AG08395 (cell line): ENCODE results near the gene HERC6.
"Not testable (repeated sequence)": the region's sequence is repeated elsewhere in the genome, so short reads cannot be mapped to it uniquely, and the experiment has no call there.

ENCODE experiments used
- DNase-seq: peaks from one replicate; pipeline ENCODE4 v3.0.0; 2012; ENCODE audit warnings: mixed read lengths, low spot score

HERC6 gene

GRCh38 chr4:88447371-88448095 lies 68.9 kb downstream of the HERC6 start:
- no peak for DNase-seq

DNA sequence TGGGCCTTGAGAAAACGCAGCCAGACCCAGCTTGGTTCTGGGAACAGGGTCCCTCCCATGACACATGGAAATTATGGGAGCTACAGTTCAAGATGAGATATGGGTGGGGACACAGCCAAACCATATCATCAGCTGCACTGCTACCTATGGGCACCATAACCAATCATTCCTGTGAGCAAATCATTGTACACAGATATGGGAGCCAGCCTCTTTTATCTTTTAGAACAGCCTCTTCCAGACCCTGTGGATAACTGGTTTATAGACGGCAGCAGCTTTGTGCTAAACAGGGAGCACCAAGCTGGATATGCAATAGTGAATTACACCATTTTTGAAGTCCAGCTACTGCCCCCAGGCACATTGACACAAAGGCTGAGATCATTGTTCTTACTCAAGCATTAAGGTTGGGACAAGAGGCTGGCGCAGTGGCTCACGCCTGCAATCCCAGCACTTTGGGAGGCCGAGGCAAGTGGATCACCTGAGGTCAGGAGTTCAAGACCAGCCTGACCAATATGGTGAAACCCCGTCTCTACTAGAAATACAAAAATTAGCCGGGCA lies 69.6 kb downstream of the HERC6 start:
- not testable (repeated sequence) for DNase-seq

- no peak for DNase-seq
Observed at GRCh38 chr4:88448889-88449288, 70.2 kb downstream of the HERC6 start.

- DNase-seq = no peak
Observed at GRCh38 chr4:88449290-88449689, 70.6 kb downstream of the HERC6 start.

GRCh38 chr4:88451205-88451604 lies 72.6 kb downstream of the HERC6 start:
- DNase-seq = no peak

DNA sequence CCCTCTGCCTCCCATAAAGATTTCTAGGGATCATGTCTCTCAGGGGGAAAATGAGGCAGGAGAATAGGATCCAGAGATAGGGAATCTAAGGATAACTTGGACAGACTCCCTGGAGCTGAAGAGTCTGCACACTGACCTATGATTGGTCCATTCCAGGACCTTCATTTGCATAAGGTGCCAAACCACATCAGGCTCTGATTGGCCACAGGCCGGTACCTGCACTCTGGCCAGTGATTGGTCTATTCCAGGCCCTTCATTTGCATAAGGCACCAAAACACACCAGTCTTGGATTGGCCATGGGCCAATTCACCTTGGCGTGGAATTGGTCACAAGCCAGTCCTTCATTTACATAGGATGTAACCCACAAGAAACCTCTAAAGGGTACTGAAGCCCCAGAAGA lies 74.3 kb downstream of the HERC6 start:
- DNase-seq = no peak

DNA sequence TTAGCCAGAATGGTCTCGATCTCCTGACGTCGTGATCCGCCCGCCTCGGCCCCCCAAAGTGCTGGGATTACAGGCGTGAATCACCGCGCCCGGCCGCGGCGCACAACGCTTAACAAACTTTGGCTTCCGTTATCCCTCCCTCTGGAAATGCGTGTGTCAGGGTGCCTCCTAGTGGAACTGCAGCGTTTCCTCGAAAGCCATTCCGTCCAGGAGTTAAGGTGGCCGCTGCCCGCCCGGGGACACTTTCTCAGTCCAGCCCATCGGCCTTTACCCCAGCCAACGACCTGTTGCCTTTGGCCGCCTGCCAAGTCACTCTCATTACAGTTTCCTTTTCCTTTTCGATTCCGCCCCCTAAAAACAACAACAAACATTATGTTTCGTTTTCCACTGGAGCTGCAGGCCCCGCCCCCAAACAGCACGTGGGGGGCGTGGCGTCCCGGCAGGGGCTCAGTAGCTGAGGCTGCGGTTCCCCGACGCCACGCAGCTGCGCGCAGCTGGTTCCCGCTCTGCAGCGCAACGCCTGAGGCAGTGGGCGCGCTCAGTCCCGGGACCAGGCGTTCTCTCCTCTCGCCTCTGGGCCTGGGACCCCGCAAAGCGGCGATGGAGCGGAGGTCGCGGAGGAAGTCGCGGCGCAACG lies 78.1 kb downstream of the HERC6 start, which contains the start of gene HERC5:
Gene HERC5, plus strand, starts transcription at position 450 of the 637 bp plus-strand sequence. Its CDS starts 151 bp downstream, at position 601.
- DNase-seq = peak; percentile 88

- peak; percentile 27 for DNase-seq
Observed at GRCh38 chr4:88457307-88458103, 78.9 kb downstream of the HERC6 start.

- DNase-seq = no peak
Observed at GRCh38 chr4:88458104-88458740, 79.6 kb downstream of the HERC6 start.

GRCh38 chr4:88465653-88466192 lies 87.1 kb downstream of the HERC6 start:
- DNase-seq = no peak

- DNase-seq = no peak
Observed at GRCh38 chr4:88467392-88467791, 88.7 kb downstream of the HERC6 start.

- no peak for DNase-seq
Observed at GRCh38 chr4:88477229-88477860, 98.7 kb downstream of the HERC6 start.

DNA sequence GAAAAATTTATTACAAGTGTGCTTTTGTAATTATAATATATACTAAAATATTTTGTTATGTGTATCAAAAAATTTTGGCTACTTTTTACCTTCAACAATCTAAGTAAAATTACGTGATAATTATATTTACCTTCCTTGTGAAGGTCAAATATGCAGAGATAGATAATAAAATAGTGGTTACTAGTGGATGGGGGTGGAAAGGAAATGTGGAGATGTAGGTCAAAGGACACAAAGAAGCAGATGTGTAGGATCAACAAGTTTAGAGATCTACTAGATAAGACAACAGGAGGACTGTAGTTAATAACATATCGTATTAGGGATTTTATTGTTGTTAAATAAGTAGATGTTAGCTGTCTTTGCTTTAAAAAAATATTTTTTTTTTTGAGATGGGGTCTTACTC lies 99.6 kb downstream of the HERC6 start:
- DNase-seq = no peak

DNA sequence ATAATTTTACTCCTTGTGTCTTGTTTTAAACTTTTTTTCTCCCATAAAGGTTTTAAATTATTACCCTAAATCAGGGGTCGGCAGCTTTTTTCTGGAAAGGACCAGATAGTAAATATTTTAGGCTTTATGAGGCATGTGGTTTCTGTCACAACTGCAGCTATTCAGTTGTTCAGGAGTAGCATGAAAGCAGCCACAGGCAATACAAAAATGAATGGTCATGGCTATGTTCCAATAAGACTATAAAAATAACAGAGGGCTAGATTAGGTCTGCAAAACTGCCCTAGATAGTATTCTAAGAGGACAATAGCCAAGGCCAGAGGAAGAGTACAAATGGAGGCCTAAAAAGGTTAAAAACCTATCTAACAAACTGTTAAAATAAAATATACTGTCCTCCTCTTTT lies 102.9 kb downstream of the HERC6 start:
- DNase-seq = no peak

DNA sequence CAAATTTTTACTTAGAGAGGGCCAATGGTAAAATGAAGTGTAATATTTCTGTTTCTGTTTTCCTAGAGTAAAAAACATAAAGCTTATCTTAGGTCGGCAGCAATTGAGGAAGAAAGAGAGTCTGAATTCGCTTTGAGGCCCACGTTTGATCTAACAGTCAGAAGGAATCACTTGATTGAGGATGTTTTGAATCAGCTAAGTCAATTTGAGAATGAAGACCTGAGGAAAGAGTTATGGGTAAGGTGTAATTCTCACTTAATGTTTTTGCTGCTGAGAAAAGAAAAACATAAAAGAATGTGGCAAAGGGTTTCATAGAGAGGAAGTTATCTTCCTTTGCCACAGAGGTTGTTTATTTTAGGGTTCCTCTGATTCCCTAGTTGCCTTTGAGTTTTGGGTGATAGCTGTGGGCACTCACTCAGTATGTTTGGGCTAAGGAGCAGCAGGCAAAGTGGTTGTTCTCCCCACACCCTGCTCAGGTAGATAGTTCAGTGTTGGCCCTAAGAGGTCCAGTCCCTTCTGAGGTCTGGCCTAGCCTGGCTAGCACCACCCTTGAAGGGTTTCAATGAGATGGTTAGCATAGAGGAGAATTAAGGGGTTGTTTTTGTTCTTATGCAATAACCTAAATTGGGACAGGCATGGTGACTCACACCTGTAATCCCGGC lies 110.6 kb downstream of the HERC6 start:
- DNase-seq = no peak
